HL-60/S4 treated with phorbol 12-myristate 13-acetate at 8.2 ng/mL for 4 days and 3 days (cell line): ENCODE results near the gene GNL3.

Experiments
- in situ Hi-C: fragments of 300-500 bp; cut with MboI; formaldehyde crosslinking; loops from 2 replicates; pipeline ENCODE4 v1.15.0; 2022; ENCODE audit warnings: low sequenced_read_pairs

The GNL3 gene

GRCh38 chr3:52688266-52688665 lies 2.4 kb downstream of the GNL3 start:
- in situ Hi-C loops = no loop called here

GRCh38 chr3:52689151-52689550 lies 3.3 kb downstream of the GNL3 start:
- in situ Hi-C loops = no loop called here

- in situ Hi-C loops = no loop called here
Measured at GRCh38 chr3:52690560-52690959, 4.7 kb downstream of the GNL3 start.

GRCh38 chr3:52693071-52693470 lies 7.2 kb downstream of the GNL3 start:
- in situ Hi-C loops = no loop called here

GRCh38 chr3:52694528-52695189 lies 8.8 kb downstream of the GNL3 start:
- in situ Hi-C loops = no loop called here

GRCh38 chr3:52695798-52696671 lies 10.2 kb downstream of the GNL3 start:
- in situ Hi-C loops = no loop called here

- in situ Hi-C loops = no loop called here
Measured at GRCh38 chr3:52696830-52697631, 11.2 kb downstream of the GNL3 start.

- in situ Hi-C loops = no loop called here
Measured at GRCh38 chr3:52697632-52697965, 11.8 kb downstream of the GNL3 start.

- in situ Hi-C loops = no loop called here
Measured at GRCh38 chr3:52703341-52703740, 17.5 kb downstream of the GNL3 start.

GRCh38 chr3:52704611-52705437 lies 19.0 kb downstream of the GNL3 start:
- in situ Hi-C loops = no loop called here

GRCh38 chr3:52705438-52705687 lies 19.5 kb downstream of the GNL3 start:
- in situ Hi-C loops = no loop called here

- in situ Hi-C loops = no loop called here
Measured at GRCh38 chr3:52705688-52706686, 20.2 kb downstream of the GNL3 start, which contains the start of the genes GLT8D1 and SPCS1. GLT8D1 (minus strand) TSS chr3:52705791; CDS start chr3:52700460, 5,331 bp downstream. SPCS1 (plus strand) TSS chr3:52706106; CDS start chr3:52706247, 141 bp downstream.

GRCh38 chr3:52707585-52707984 lies 21.8 kb downstream of the GNL3 start:
- in situ Hi-C loops = no loop called here

GRCh38 chr3:52710512-52710911 lies 24.7 kb downstream of the GNL3 start:
- in situ Hi-C loops = no loop called here

GRCh38 chr3:52712291-52713212 lies 26.7 kb downstream of the GNL3 start:
- in situ Hi-C loops = no loop called here

GRCh38 chr3:52714335-52715302 lies 28.8 kb downstream of the GNL3 start:
- in situ Hi-C loops = no loop called here

- in situ Hi-C loops = no loop called here
Measured at GRCh38 chr3:52715714-52716305, 30.0 kb downstream of the GNL3 start.
